ENCODE measurements around the gene URI1.

DNA sequence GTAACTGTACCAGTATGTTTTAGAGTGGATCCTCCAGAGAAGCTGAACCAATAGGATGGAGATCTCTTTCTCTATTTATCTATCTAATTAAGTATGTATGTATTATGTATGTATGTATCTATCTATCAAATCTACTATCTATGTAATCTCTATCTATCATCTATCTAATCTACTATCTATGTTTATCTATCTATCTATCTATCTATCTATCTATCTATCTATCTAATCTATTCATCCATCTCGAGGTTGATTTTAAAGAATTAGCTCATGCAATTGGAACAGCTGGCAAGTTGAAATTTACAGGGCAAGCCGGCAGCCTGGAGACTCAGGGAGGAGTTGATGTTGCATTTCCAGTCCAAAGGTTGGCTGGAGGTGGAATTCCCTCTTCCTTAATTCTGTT lies 112.2 kb downstream of the URI1 start:
- TF ChIP-seq, protein P1, sequence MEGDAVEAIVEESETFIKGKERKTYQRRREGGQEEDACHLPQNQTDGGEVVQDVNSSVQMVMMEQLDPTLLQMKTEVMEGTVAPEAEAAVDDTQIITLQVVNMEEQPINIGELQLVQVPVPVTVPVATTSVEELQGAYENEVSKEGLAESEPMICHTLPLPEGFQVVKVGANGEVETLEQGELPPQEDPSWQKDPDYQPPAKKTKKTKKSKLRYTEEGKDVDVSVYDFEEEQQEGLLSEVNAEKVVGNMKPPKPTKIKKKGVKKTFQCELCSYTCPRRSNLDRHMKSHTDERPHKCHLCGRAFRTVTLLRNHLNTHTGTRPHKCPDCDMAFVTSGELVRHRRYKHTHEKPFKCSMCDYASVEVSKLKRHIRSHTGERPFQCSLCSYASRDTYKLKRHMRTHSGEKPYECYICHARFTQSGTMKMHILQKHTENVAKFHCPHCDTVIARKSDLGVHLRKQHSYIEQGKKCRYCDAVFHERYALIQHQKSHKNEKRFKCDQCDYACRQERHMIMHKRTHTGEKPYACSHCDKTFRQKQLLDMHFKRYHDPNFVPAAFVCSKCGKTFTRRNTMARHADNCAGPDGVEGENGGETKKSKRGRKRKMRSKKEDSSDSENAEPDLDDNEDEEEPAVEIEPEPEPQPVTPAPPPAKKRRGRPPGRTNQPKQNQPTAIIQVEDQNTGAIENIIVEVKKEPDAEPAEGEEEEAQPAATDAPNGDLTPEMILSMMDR (IDR thresholded peaks at IDR 0.05; ENCODE audit: borderline replicate concordance, extremely low read depth, low read length, poor library complexity, severe bottlenecking), result no peak
- no peak for TF ChIP-seq EZH2 (IDR thresholded peaks at IDR 0.05; ENCODE audit: borderline replicate concordance, low read depth, low read length, severe bottlenecking)
